ENCODE results near the gene DMBT1.

The DMBT1 gene

DNA sequence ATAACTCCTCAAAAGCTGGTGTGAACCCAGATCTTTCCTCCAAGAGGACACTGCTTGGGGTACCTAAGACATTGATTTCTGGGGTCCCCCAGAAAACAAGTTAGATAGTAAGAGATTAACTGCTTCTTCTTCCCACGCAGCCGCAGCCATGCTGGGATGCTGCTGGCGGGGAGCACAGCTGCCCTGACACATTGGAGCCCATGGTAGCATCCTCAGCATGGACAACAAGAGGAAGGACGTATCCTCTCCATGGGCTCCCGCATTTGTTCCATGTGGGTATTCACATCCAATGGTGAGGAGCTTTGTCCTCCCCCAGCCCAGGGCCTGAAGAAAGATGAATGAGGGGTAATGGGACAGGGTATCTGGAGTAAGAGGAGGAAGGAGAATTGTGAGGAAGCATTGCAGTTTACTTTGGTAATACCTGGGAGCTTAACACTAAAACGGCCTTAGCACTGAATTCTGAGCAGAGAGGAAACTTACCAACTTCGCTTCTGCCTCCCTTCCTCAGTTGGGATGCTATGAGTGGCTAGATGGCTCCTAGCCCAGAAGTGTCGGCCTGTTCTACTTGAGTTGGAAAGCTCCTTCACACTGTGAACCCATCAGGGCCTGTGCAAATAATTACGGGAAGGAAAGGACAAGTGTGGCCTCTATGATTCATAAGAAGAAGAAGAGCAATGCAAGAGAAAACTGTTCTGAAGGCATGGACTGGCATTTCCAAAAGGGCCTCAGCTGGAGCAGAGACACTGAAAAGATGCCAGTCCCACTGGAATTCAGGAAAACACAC, 95.2 kb downstream of the DMBT1 start:
- TF ChIP-seq, protein P1, sequence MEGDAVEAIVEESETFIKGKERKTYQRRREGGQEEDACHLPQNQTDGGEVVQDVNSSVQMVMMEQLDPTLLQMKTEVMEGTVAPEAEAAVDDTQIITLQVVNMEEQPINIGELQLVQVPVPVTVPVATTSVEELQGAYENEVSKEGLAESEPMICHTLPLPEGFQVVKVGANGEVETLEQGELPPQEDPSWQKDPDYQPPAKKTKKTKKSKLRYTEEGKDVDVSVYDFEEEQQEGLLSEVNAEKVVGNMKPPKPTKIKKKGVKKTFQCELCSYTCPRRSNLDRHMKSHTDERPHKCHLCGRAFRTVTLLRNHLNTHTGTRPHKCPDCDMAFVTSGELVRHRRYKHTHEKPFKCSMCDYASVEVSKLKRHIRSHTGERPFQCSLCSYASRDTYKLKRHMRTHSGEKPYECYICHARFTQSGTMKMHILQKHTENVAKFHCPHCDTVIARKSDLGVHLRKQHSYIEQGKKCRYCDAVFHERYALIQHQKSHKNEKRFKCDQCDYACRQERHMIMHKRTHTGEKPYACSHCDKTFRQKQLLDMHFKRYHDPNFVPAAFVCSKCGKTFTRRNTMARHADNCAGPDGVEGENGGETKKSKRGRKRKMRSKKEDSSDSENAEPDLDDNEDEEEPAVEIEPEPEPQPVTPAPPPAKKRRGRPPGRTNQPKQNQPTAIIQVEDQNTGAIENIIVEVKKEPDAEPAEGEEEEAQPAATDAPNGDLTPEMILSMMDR (conservative IDR thresholded peaks at IDR 0.05) = no peak
- no peak for TF ChIP-seq ZFX (IDR thresholded peaks at IDR 0.05)
- peak overlapping the region; percentile 49 for H3K27ac ChIP-seq

DNA sequence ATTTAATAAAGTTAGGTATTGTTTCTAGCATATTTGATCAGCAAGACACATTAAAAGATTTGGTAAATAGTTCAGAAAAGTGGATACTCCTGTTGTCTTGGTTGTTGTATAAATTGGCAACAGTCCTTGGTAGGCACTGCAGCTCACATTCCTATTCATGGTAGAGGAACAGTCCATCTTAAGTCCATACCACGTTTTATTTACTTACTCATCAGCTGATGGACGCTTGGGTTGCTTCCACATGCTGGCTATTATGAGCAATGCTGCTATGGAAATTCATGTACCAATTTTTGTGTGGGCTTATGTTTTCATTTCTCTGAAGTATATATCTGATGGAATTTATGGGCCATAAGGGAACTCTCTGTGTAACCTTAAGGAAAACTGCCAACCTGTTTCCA, 95.8 kb downstream of the DMBT1 start:
- TF ChIP-seq, protein P1 (conservative IDR thresholded peaks at IDR 0.05) = no peak
- H3K27ac ChIP-seq = peak overlapping the region; percentile 78

DNA sequence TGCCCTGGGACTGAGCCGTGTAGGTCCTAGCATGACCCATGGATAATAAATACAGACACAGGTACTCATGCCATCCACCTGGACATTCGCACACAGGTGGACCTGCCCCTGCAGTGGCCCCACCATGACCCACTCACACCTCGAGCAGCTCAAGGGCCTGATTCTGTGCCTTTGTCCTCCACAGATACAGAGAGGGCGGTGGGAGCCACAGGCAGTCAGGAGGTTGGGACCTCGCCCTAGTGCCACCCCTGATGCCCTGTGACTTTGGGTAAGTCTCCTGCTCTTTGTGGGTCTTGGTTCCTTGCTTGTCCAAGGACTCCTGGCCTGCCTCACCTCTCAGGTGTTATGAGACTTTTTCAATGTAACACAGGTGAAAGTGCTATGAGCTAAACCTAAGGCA, 96.2 kb downstream of the DMBT1 start:
- no peak for TF ChIP-seq ZFX (IDR thresholded peaks at IDR 0.05)
- TF ChIP-seq, protein P1 (conservative IDR thresholded peaks at IDR 0.05) = no peak
- H3K27ac ChIP-seq = peak overlapping the region; percentile 78

DNA sequence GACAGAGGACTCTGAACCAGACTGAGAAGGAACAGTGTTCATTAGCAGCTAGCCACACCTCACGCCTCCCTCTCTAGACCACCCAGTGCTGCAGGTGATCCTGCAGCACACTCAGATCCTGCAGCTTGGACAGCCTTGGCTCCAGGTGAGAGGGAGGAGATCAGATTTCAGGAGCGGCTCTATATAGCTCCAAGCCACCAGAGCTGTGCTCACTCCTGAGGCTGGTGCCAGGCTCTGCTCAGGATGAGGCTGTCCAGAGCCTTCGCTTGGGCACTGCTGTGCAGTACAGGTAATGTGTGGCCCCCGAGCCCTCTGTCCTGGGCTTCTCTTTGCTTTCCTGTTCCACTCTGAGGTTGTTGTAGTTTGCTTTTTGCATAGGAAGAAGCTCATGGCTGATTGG, 96.7 kb downstream of the DMBT1 start:
- no peak for TF ChIP-seq ZFX (IDR thresholded peaks at IDR 0.05)
- TF ChIP-seq, protein P1 (conservative IDR thresholded peaks at IDR 0.05) = no peak
- H3K27ac ChIP-seq = peak overlapping the region; percentile 78

DNA sequence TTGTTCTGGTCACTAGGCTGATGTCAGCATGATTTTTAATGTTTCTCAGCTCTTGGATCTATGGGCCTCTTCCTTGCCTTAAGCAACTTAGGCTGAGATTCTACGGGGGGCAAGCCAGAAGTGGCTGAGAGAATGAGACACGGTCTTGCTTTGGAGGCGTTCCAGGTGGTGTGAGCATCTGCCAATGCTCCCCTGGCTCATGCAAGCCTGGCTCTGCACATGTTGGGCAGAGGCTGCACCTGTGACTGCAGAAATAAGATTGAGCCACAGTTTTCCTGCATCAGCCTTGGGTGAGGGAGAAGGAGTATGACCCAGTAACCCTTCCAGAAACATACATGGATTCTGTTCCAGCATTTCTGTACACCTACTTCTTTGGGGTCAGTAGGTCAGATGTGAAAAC, 97.2 kb downstream of the DMBT1 start:
- peak overlapping the region; percentile 78 for H3K27ac ChIP-seq
- TF ChIP-seq ZFX (IDR thresholded peaks at IDR 0.05) = no peak
- TF ChIP-seq, protein P1 (conservative IDR thresholded peaks at IDR 0.05) = no peak

DNA sequence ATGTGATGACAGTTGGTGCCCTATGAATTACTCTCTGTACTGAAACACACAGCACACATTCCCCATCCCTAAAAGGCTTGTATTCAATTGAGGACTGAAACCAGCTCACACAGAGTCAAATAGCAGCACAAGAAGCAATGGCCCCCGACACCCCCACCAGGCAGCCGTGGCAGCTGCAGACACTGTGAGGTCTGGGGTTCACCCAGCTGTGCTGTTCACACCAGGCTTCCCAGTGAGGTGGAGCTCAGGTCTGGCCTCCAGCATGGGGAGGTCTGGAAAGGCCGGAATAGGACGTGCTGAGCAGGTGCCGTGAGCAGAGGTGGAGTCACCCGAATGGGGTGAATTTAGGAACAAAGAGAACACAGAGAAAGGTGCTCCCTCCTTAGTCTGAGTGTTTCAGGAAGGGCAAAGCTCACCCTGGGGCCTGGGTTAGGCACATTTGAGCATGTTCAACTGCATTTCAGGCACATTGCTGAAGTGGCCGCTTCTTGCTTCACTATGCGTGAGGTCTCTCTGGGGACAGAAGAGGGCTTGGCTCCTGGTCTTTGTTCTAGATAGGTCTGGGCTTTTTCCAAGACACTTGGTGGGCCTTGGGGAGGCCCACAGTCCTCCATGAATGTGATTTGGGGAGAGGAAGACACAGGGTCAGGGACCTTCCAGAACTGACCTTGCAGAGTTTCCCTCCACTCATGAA, 97.9 kb downstream of the DMBT1 start:
- TF ChIP-seq ZFX (IDR thresholded peaks at IDR 0.05) = no peak
- TF ChIP-seq, protein P1 (conservative IDR thresholded peaks at IDR 0.05) = no peak
- no peak overlapping the region for H3K27ac ChIP-seq

DNA sequence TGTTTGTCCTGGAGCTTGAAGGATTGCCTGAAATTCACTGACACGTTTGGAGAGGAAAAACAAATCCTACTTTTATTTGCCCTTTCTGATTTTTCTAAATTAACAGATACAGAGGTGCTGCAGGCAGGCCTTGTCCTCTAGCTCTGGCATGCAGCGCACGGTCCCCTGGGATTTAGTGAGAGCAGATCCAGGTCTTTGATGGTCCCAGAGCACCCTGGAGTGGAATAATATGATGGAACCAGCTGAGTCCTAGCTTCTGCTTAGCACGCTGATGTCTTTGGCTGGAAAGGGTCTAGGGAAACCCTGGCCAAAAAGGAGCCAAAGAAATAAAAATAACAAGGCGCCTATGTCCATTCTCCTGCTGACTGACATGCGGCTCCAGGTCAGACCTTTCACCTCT, 98.6 kb downstream of the DMBT1 start:
- TF ChIP-seq ZFX (IDR thresholded peaks at IDR 0.05) = no peak
- TF ChIP-seq, protein P1 (conservative IDR thresholded peaks at IDR 0.05) = no peak
- H3K27ac ChIP-seq = no peak overlapping the region
